ENCODE measurements around the gene PLN. TPM values are rescaled to one million over a fixed set of nuclear protein-coding genes. Genes with fewer than 3 reads are reported as not detected.

Gene PLN
- total and polyA plus RNA-seq, 7 donors: 2.3 to 454 (median 294) TPM

- intact Hi-C loops (cut with DNase I): no loop called here
- no peaks in the 10 kb centered on the region for H3K27me3 ChIP-seq
- 91 to 99% methylated on average over 1 of the region's 1 CpG for WGBS, 2 donors
- no peak for TF ChIP-seq POLR2A (IDR thresholded peaks at IDR 0.05)
- TF ChIP-seq EP300 (IDR thresholded peaks at IDR 0.05): no peak
- TF ChIP-seq POLR2AphosphoS5 (IDR thresholded peaks at IDR 0.05): no peak
- no peak for TF ChIP-seq CTCF (IDR thresholded peaks at IDR 0.05)
- H3K27ac ChIP-seq: no peak overlapping the region
- no peak for DNase-seq
- no peaks in the 10 kb centered on the region for H3K4me1 ChIP-seq
- H3K36me3 ChIP-seq: peaks cover 0 to 3% (median 0%) of the 10 kb centered on the region in 4 donors
- peaks cover 2 to 7% (median 6%) of the 10 kb centered on the region in 4 donors for H3K9me3 ChIP-seq
- no peak overlapping the region for H3K4me3 ChIP-seq
These were observed 21.4 kb downstream of the PLN start for GRCh38 chr6:118569498-118569897.

- no peak for DNase-seq
- intact Hi-C loops (cut with DNase I): no loop called here
- no peaks in the 10 kb centered on the region for H3K4me1 ChIP-seq
- TF ChIP-seq POLR2A (IDR thresholded peaks at IDR 0.05) (no peak), POLR2AphosphoS5 (IDR thresholded peaks at IDR 0.05) (no peak), CTCF (IDR thresholded peaks at IDR 0.05) (no peak), EP300 (IDR thresholded peaks at IDR 0.05) (no peak)
- H3K9me3 ChIP-seq: peaks cover 2 to 11% (median 11%) of the 10 kb centered on the region in 4 donors
- 92 to 95% methylated on average over 2 of the region's 2 CpGs for WGBS, 2 donors
- H3K27ac ChIP-seq: no peak overlapping the region
- H3K36me3 ChIP-seq: peaks cover 0 to 4% (median 0%) of the 10 kb centered on the region in 4 donors
- H3K4me3 ChIP-seq: no peak overlapping the region
- no peaks in the 10 kb centered on the region for H3K27me3 ChIP-seq
These were observed 23.0 kb downstream of the PLN start for GRCh38 chr6:118571121-118571520.

GRCh38 chr6:118574051-118574865, 26.2 kb downstream of the PLN start:
- H3K4me3 ChIP-seq: no peak overlapping the region
- peaks cover 0 to 4% (median 0%) of the 10 kb centered on the region in 4 donors for H3K36me3 ChIP-seq
- H3K27me3 ChIP-seq: no peaks in the 10 kb centered on the region
- 96% methylated on average over 13 of the region's 13 CpGs for WGBS, 2 donors
- TF ChIP-seq POLR2AphosphoS5 (IDR thresholded peaks at IDR 0.05) (no peak), CTCF (IDR thresholded peaks at IDR 0.05) (no peak), EP300 (IDR thresholded peaks at IDR 0.05) (no peak), POLR2A (IDR thresholded peaks at IDR 0.05) (no peak)
- intact Hi-C loops (cut with DNase I): no loop called here
- no peak overlapping the region for H3K27ac ChIP-seq
- DNase-seq: no peak
- peaks cover 15 to 20% (median 18%) of the 10 kb centered on the region in 4 donors for H3K9me3 ChIP-seq
- H3K4me1 ChIP-seq: no peaks in the 10 kb centered on the region

- Histone ChIP-seq H3K4me1 (peaks cover 0 to 16% (median 10%) of the 10 kb centered on the region in 4 donors), H3K9me3 (peaks cover 16 to 21% (median 18%) of the 10 kb centered on the region in 4 donors), H3K4me3 (no peak overlapping the region), H3K27me3 (no peaks in the 10 kb centered on the region), H3K36me3 (peaks cover 0 to 4% (median 0%) of the 10 kb centered on the region in 4 donors), H3K27ac (no peak overlapping the region)
- intact Hi-C loops (cut with DNase I): no loop called here
- WGBS, 2 donors: 45 to 69% methylated on average over 4 of the region's 4 CpGs
- no peak for DNase-seq
- no peak for TF ChIP-seq POLR2A (IDR thresholded peaks at IDR 0.05)
- no peak for TF ChIP-seq EP300 (IDR thresholded peaks at IDR 0.05)
These were observed 29.9 kb downstream of the PLN start for GRCh38 chr6:118577972-118578371.

GRCh38 chr6:118578617-118579016, 30.5 kb downstream of the PLN start:
- peaks cover 0 to 16% (median 10%) of the 10 kb centered on the region in 4 donors for H3K4me1 ChIP-seq

More at GRCh38 chr6:118578617-118579016, 30.5 kb downstream of the PLN start:
- TF ChIP-seq EP300 (IDR thresholded peaks at IDR 0.05): no peak
- TF ChIP-seq CTCF (IDR thresholded peaks at IDR 0.05): no peak
- no peak for TF ChIP-seq POLR2A (IDR thresholded peaks at IDR 0.05)
- no peak for TF ChIP-seq POLR2AphosphoS5 (IDR thresholded peaks at IDR 0.05)
- Histone ChIP-seq H3K36me3 (peaks cover 0 to 4% (median 0%) of the 10 kb centered on the region in 4 donors), H3K27ac (no peak overlapping the region), H3K4me3 (no peak overlapping the region), H3K27me3 (no peaks in the 10 kb centered on the region), H3K9me3 (peaks cover 15 to 21% (median 18%) of the 10 kb centered on the region in 4 donors)
- intact Hi-C loops (cut with DNase I): no loop called here
- DNase-seq: no peak
- 97 to 98% methylated on average over 12 of the region's 12 CpGs for WGBS, 2 donors

Measured in sigmoid colon (tissue), 7 donors.